Activated CD4-positive, alpha-beta T cell treated with anti-CD3 and anti-CD28 coated beads, Interleukin-2, Interleukin-4, amounts not matched to agents 100 ng/mL and 50 ng/mL, durations not matched to agents 16 hours and 8 hours (primary cell): ENCODE measurements around the gene SLC9C1.
A peak's percentile ranks its signal among the peaks of the same experiment; 100 is the strongest.

Source experiments
- DNase-seq: peaks from one replicate; pipeline ENCODE4 v3.0.0-alpha.2; 2020; ENCODE audit warnings: low spot score

Gene SLC9C1

GRCh38 chr3:112109322-112109721 lies 184.7 kb downstream of the SLC9C1 start:
- DNase-seq, result no peak

- DNase-seq, result no peak
These were observed 189.2 kb downstream of the SLC9C1 start for GRCh38 chr3:112104774-112105173.

GRCh38 chr3:112101916-112102315 lies 192.1 kb downstream of the SLC9C1 start:
- no peak for DNase-seq

GRCh38 chr3:112097378-112097777 lies 196.6 kb downstream of the SLC9C1 start:
- DNase-seq, result peak; percentile 27

GRCh38 chr3:112096176-112096575 lies 197.8 kb downstream of the SLC9C1 start:
- DNase-seq, result no peak

GRCh38 chr3:112095731-112096130 lies 198.3 kb downstream of the SLC9C1 start:
- no peak for DNase-seq

- no peak for DNase-seq
These were observed 200.9 kb downstream of the SLC9C1 start for GRCh38 chr3:112093180-112093522.

GRCh38 chr3:112092496-112093179 lies 201.4 kb downstream of the SLC9C1 start:
- no peak for DNase-seq

- DNase-seq, result no peak
These were observed 203.0 kb downstream of the SLC9C1 start for GRCh38 chr3:112090887-112091586.
